Measurements from ENCODE around the gene UGGT1. TPM values are rescaled to one million over a fixed set of nuclear protein-coding genes. Genes with fewer than 3 reads are reported as not detected.

The UGGT1 gene
- total RNA-seq, 1 donor from 2014 or later: 43.7 TPM

- Mint-ChIP-seq H3K9me3 (ENCODE audit: unreplicated experiment) (no peaks in the 10 kb centered on the region), H3K36me3 (ENCODE audit: unreplicated experiment) (no peaks in the 10 kb centered on the region), H3K27ac (ENCODE audit: unreplicated experiment) (no peak overlapping the region)
These were observed 36.7 kb upstream of the UGGT1 start for GRCh38 chr2:128054104-128054885.

GRCh38 chr2:128057334-128057733, 33.7 kb upstream of the UGGT1 start:
- H3K27ac Mint-ChIP-seq (ENCODE audit: unreplicated experiment): no peak overlapping the region
- DNase-seq (ENCODE audit: extremely low spot score, unreplicated experiment): no peak
- no peak for TF ChIP-seq CTCF (IDR thresholded peaks at IDR 0.05)
- H3K27me3 Mint-ChIP-seq (ENCODE audit: unreplicated experiment): peaks cover 24% of the 10 kb centered on the region
- no peak overlapping the region for H3K4me3 Mint-ChIP-seq (ENCODE audit: unreplicated experiment)
- no peaks in the 10 kb centered on the region for H3K4me1 Mint-ChIP-seq (ENCODE audit: unreplicated experiment)
- H3K36me3 Mint-ChIP-seq (ENCODE audit: unreplicated experiment): no peaks in the 10 kb centered on the region
- no peaks in the 10 kb centered on the region for H3K9me3 Mint-ChIP-seq (ENCODE audit: unreplicated experiment)

More at GRCh38 chr2:128054104-128054885, 36.7 kb upstream of the UGGT1 start:
- Mint-ChIP-seq H3K4me3 (ENCODE audit: unreplicated experiment) (no peak overlapping the region), H3K27me3 (ENCODE audit: unreplicated experiment) (peaks cover 44% of the 10 kb centered on the region), H3K4me1 (ENCODE audit: unreplicated experiment) (no peaks in the 10 kb centered on the region)
- no peak for TF ChIP-seq CTCF (IDR thresholded peaks at IDR 0.05)
- DNase-seq (ENCODE audit: extremely low spot score, unreplicated experiment): no peak

GRCh38 chr2:128058114-128058513, 32.9 kb upstream of the UGGT1 start:
- Mint-ChIP-seq H3K9me3 (ENCODE audit: unreplicated experiment) (no peaks in the 10 kb centered on the region), H3K4me1 (ENCODE audit: unreplicated experiment) (no peaks in the 10 kb centered on the region)
- no peak for TF ChIP-seq CTCF (IDR thresholded peaks at IDR 0.05)

GRCh38 chr2:128062571-128062970, 28.4 kb upstream of the UGGT1 start:
- Mint-ChIP-seq H3K36me3 (ENCODE audit: unreplicated experiment) (no peaks in the 10 kb centered on the region), H3K27ac (ENCODE audit: unreplicated experiment) (no peak overlapping the region), H3K4me1 (ENCODE audit: unreplicated experiment) (no peaks in the 10 kb centered on the region), H3K27me3 (ENCODE audit: unreplicated experiment) (peaks cover 3% of the 10 kb centered on the region), H3K4me3 (ENCODE audit: unreplicated experiment) (no peak overlapping the region), H3K9me3 (ENCODE audit: unreplicated experiment) (no peaks in the 10 kb centered on the region)
- no peak for DNase-seq (ENCODE audit: extremely low spot score, unreplicated experiment)
- no peak for TF ChIP-seq CTCF (IDR thresholded peaks at IDR 0.05)

More at GRCh38 chr2:128058114-128058513, 32.9 kb upstream of the UGGT1 start:
- Mint-ChIP-seq H3K27me3 (ENCODE audit: unreplicated experiment) (peaks cover 17% of the 10 kb centered on the region), H3K36me3 (ENCODE audit: unreplicated experiment) (no peaks in the 10 kb centered on the region), H3K4me3 (ENCODE audit: unreplicated experiment) (no peak overlapping the region), H3K27ac (ENCODE audit: unreplicated experiment) (no peak overlapping the region)
- no peak for DNase-seq (ENCODE audit: extremely low spot score, unreplicated experiment)

- H3K9me3 Mint-ChIP-seq (ENCODE audit: unreplicated experiment): no peaks in the 10 kb centered on the region
- no peak overlapping the region for H3K4me3 Mint-ChIP-seq (ENCODE audit: unreplicated experiment)
- no peaks in the 10 kb centered on the region for H3K36me3 Mint-ChIP-seq (ENCODE audit: unreplicated experiment)
- H3K27me3 Mint-ChIP-seq (ENCODE audit: unreplicated experiment): peaks cover 3% of the 10 kb centered on the region
- no peak for DNase-seq (ENCODE audit: extremely low spot score, unreplicated experiment)
- no peaks in the 10 kb centered on the region for H3K4me1 Mint-ChIP-seq (ENCODE audit: unreplicated experiment)
- no peak overlapping the region for H3K27ac Mint-ChIP-seq (ENCODE audit: unreplicated experiment)
- TF ChIP-seq CTCF (IDR thresholded peaks at IDR 0.05): no peak
These were observed 26.6 kb upstream of the UGGT1 start for GRCh38 chr2:128064353-128064752.
